HG02943 (cell line): ENCODE data around the gene SMIM43.
"Not testable (repeated sequence)": the region's sequence is repeated elsewhere in the genome, so short reads cannot be mapped to it uniquely, and the experiment has no call there.

Source experiments
- ATAC-seq: cut with Tn5 transposase; IDR thresholded peaks from one replicate; pipeline ENCODE4 v1.9.1; 2021; ENCODE audit warnings: mild to moderate bottlenecking, low read depth, moderate library complexity; ENCODE audit not compliant: unreplicated experiment

SMIM43 gene

GRCh38 chr4:121784401-121784800 is 19.4 kb upstream of the SMIM43 start:
- no peak for ATAC-seq

DNA sequence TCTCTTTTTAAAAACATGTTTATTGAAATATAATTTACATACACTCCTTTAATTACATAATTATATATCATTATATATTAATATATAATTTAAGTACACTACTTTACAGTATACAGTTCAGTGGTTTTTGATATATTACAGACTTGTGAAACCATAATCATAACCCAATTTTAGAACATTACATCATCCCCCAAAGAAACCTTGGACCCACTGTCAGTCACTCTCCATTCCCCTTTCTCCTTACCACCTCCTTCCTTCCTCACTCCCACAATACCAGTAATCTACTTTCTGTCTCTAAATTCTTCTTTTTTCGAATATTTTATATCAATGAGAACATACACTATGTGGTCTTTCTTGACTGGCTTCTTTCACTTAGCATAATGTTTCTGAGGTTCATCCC is 18.2 kb upstream of the SMIM43 start:
- ATAC-seq, result no peak

GRCh38 chr4:121778991-121779628 is 14.1 kb upstream of the SMIM43 start:
- no peak for ATAC-seq

- no peak for ATAC-seq
Observed at GRCh38 chr4:121777625-121778024, 12.7 kb upstream of the SMIM43 start.

DNA sequence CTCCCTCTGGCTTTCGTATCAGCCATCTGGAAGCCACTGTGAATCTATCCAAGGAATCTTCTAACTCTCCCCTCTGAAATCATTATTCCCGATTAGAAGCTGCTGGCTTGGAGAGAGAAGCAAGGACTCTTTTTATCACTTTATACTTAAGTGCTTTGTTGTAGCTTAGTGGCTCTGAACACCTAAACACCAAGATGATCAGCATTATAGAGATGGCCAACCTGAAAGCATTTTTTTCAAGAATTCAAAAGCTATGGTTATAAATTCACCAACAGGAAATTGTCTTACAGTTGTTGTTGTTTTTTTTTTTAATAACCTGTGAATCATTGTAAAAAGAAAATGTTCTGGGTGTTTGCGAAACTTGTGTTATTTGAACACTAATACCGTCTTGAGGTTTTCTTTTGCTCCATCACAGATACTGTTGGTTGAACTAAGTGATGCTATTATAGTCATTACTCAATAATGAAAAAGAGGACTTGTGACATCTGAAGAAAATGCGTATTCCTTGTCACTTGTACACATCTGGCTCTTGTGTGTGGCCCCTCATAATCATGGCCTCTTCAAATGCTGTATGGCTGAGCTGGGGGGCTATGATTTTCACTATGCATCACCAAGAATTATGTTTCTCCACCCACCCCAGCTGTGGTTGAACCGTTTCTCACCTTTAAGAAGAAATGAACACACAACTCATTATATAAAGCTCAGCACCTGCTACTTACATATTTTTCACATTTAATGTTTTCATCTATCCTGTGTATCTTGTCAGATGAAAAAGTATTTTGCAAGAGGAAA is 11.8 kb upstream of the SMIM43 start:
- ATAC-seq, result no peak

DNA sequence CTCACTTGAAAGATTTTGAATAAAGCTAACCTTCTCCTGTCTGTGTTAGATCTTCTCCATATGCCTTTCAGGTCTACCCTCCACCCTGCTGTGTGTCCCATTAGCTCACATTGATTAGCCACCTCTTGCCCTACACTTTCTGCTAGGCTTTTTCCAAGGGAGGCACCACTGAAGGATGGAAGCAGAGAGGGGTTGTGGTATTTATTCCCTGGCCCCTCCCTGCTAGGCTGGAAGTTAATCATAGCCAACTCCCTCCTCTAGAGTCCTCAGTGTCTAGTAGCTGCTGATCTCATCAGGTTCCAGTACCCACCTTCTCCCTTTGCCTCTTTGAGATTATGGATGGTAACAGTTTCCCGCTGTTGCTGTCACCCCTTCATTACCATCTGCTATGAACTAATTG is 8.9 kb upstream of the SMIM43 start:
- ATAC-seq, result no peak

DNA sequence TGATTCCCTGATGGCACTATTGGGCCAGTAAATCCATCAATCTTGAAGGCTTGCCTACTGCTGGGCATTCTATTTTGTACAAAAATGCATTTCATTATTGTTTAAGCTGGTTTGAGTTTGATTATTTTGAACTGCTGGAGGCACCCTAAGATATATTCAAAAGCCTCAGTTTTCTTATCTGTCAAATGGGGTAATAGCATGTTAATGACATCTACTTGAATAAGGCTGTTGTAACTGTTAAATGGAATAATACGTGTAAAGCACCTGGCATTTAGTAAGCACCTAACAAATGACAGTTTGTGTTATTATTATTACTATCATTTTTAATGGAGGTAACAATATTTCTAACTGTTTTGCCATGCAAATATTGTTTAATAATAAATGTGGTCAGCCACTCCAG is 6.9 kb upstream of the SMIM43 start:
- no peak for ATAC-seq

- no peak for ATAC-seq
Observed at GRCh38 chr4:121769341-121769740, 4.4 kb upstream of the SMIM43 start.

- ATAC-seq, result no peak
Observed at GRCh38 chr4:121767166-121767565, 2.2 kb upstream of the SMIM43 start.

DNA sequence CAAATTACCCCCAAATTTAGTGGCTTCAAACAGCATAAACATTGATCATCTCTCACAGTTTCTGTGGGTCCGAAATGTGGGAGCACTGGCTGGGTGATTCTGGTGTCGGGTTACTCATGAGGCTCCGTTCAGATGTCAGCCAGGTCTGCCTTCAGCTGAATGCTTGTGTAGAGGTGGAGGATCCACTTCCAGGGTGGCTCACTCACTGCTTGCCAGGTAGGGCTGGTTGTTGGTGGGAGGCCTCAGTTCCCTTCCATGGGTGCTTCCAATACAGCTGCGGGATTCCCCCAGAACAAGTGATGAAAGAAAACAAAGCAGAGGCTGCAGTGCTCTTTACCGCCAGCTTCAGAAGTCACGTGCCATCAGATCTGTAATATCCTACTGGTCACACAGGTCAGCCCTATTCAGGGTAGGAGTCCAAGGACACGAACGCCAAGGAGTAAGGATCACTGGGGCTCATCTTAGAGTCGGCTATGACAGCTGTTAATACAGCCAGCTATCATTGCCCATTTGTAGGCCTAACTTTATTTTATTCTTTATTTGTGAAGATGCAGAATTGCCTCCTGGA is 1.1 kb upstream of the SMIM43 start:
- no peak for ATAC-seq

- ATAC-seq, result no peak
Observed at GRCh38 chr4:121765368-121765705, 373 bp upstream of the SMIM43 start.

DNA sequence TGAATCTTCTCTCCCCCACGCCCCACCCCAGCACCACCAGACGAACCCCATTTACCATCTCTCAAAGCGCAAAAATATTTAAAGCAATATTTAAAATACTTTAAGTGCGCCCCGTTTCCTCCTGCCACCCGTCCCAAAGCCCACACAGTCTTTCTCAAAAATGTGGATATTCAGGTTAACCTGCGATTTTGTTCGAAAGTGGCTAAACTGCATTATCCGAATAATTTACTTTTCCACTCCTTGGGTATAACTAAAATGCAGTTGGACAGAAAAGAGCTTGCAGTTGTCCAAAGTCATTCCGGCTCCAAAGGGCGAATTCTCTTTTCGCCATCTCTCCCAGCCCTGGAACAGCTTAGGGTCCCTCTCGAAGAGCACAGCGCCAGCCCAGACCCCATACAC is 662 bp downstream of the SMIM43 start:
- ATAC-seq, result no peak

DNA sequence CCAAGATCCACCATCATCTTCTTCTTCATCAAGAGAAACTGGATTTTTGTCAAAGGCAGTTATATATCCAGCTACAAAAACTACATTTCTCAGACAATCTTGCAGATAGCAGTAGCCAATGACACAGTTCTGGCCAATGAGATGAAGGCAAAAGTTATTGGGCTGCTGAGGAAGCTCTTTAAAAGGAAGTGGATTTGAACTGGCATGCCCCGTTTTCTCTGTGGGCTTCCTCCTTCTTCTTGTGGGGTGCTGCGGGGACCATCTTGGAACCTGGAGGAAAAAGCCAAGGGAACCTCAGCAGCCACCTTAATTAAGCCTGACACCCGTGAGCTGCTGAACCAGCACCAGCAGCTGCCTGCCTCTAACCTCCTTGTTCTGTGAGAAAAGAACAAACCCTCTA is 4.8 kb downstream of the SMIM43 start:
- ATAC-seq, result no peak

GRCh38 chr4:121758925-121759568 is 5.9 kb downstream of the SMIM43 start:
- ATAC-seq, result no peak

GRCh38 chr4:121752142-121752541 is 12.8 kb downstream of the SMIM43 start:
- ATAC-seq, result not testable (repeated sequence)

DNA sequence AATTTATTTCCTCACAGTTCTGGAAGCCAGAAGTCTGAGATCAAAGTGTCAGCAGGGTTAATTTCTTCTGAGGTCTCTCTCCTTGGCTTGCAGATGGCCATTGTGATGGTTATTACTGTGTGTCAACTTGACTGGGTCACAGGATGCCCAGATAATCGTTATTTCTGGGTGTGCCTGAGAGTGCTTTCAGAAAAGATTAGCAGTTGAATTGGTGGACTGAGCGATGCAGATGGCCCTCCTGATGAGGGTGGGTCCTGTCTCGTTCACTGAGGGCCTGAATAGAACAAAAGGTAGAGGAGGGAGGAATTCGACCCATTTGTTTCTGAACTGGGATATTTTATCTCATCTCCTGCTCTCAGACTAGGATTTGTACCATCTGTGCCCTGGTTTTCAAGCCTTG is 15.7 kb downstream of the SMIM43 start:
- ATAC-seq, result no peak

DNA sequence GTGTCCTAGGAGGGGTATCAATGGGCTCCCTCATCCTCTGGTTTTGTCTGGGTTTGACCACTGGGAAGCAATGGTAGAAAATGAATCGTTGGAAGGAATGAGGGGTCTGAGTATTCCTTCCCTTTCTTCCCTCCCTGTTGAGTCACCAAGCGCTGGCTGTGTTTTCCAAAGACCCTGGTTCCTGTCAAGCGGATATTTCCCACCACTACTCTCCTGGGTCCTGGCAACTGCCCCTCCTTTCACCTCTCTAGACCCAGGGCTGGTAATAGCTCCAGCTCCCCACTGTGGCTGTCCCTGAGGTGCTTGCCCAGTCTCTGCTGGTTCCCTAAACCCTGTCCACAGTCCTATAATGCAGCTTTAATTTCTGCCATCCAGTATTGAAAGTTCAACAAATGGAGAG is 22.2 kb downstream of the SMIM43 start:
- no peak for ATAC-seq

GRCh38 chr4:121741751-121742150 is 23.2 kb downstream of the SMIM43 start:
- no peak for ATAC-seq

- no peak for ATAC-seq
Observed at GRCh38 chr4:121740796-121741409, 24.1 kb downstream of the SMIM43 start.

DNA sequence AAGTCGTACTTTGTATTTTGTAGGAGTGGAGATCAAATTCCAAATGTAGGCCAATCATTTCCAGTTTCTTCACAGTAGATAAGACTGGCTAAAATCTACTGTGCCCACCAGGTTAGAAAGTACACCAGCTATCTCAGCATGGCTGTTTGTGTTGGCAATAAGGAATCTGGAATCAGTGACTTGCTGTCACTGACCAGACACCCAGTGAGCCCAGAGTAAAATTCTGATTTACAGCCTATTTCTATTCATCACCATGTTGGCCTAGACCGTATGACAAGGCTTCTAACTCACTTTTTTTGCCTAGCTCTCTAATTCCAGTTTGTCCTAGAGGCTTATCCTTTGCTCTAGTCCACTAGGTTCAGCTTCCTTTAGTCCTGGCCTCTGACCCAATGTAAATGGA is 25.4 kb downstream of the SMIM43 start:
- no peak for ATAC-seq
